Hematopoietic multipotent progenitor cell treated with erythropoietin and hydrocortisone succinate and interleukin-3 and kit ligand, for 6 days (in vitro differentiated cells): ENCODE data around the gene GABRR3.

Experiments
- DNase-seq: peaks from one replicate; pipeline ENCODE4 v3.0.0-alpha.2; 2015

Gene GABRR3

GRCh38 chr3:97954228-97954827, 80.8 kb downstream of the GABRR3 start:
- no peak for DNase-seq

DNA sequence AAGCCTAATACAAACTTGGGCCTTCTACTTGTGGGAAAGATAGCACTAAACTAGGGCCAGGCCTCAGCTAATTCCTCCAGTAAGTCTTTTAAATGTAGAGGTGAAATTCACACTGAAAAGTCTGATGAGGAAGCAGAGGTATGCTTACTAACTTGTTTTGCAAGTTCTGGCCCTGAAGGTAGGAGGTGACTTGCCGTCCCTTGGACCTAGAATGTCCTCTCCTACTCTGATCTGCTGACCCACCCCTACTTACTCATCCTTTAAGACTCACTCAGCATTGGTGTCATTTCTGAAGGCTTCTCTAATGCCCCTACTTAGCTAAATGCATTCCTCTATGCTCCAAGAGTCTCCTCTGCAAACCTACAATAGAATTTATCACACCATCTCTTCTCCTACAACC, 82.2 kb downstream of the GABRR3 start:
- no peak for DNase-seq

- no peak for DNase-seq
Measured at GRCh38 chr3:97952280-97952679, 82.8 kb downstream of the GABRR3 start.

- no peak for DNase-seq
Measured at GRCh38 chr3:97950360-97950759, 84.8 kb downstream of the GABRR3 start.

DNA sequence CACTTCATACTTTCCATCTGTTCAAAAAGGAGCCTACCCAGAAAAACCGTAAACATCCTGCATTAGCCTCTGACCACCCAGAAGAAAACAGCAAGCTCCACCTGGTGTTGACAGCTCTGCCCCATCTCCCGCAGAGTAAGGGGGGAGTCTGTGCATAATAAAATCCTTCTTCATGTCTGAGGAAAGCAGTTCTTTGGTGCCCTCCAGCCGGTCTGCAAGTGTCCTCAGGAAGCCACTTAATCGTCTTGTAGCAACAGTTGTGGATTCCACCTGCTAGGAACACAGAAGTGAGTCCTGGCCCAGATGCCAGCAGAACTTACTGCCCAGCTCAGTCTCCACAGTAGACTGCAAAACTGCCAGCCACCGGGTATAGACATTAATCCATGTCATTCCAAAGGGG, 85.4 kb downstream of the GABRR3 start:
- no peak for DNase-seq

DNA sequence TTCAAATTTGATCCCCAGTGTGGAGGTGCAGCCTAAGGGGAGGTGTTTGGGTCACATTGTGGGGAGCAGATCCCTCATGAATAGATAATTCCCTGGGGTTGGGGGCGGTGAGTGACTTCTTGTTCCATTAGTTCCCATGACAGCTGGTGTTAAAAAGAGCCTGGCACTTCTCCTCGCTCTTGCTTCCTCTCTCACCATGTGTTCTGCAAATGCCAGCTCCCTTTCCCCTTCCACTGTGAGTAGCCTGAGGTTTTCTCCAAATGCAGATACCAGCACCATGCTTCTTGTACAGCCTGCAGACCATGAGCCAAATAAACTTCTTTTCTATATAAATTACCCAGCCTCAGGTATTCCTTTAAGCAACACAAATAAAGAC, 86.0 kb downstream of the GABRR3 start:
- no peak for DNase-seq

DNA sequence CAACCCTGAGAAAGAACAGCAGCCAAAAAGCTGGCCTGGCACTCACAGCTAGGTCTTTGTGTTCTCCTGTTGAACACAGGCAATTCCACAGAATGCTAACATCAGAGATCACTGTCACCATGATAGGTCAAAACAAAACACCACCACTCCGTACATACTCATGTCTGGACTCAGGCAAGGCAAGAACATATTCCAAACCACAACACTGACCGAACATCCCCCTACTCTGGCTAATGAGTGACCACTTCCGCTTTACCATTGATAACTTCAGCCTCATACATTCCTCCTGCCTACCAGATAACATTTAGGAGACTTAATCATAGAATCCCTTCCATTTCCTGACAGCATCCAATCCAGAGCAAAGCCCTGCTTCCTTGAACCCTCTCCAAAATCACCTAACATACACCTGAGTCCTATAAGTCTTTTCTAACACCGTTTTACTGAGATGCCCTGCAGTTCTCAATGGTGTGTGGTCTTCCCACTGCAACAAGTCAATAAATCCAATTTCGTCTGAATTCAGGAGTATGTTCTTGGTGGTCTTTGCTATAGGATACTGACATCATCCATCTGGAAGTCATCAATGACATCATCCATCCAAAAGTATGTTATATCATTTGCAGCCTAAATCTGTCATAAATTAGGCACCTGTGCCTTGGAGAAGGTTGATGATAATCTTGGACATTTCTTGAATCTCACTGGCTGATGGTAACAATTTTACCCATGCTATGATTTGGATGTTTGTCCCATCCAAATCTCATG, 86.6 kb downstream of the GABRR3 start:
- no peak for DNase-seq

GRCh38 chr3:97942801-97943546, 92.1 kb downstream of the GABRR3 start:
- DNase-seq = no peak

- DNase-seq = peak; percentile 22
Measured at GRCh38 chr3:97940034-97940433, 95.1 kb downstream of the GABRR3 start.

DNA sequence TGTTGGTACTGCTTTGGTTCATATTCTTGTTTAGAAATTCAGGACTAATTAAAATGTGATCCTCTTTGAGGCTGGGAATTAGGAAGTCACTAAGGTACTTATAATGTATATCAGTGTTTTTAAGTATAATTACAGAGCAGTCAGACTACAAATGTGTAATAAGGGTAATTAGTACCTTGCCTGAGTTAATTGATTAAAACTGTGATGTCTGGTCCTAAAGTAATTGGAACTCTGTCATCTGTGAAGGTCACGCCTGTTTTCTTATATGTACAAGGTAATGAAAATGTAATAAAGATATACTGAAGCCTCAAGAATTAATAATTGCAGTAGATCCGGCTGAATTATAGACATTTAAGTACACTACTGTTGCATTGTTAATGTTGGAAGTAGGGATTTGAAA, 95.7 kb downstream of the GABRR3 start:
- DNase-seq = no peak

DNA sequence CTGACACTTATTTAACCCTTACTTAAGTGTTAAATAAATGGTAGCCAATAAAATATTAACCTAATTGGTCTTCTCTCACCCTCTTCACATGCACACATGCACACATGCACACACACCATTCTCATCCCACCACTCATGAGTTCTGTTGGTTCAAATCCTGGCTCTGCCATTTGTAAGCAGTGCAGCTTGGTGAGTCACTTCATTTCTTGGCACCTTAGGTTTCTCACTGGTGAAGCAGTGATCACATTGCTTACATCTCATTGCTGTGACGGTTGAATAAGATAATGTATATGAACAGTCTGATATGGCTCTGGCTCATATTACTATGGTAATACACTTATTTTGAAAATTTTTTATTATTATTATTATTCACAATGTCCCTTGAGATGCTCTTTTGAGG, 96.7 kb downstream of the GABRR3 start:
- DNase-seq = no peak

- DNase-seq = no peak
Measured at GRCh38 chr3:97937205-97937604, 97.9 kb downstream of the GABRR3 start.

DNA sequence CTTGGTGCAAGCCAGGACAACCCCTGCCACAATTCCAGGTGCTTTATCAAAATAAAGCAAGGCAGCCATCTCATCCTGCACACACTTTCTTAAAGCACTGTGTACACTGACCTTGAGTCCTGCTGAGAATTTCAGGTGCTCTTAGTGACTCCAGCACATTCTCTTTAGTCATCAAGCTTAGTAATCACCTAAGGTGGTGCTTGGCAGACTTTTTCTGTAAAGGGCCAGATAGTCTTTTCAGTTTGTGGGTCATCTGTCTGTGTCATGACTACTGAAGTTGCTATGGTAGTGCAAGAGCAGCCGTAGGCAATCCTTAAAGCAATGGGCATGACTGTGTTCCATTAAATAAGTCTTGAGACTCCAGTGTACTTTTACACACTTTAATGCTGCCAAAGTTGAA, 99.3 kb downstream of the GABRR3 start:
- DNase-seq = no peak
